HUES6 (cell line): ENCODE results near the gene AKAP13.

Experiments
- H3K27ac ChIP-seq: 2 replicates; pipeline ENCODE4 v1.7.0; 2013; ENCODE audit warnings: low read depth, mild to moderate bottlenecking, low read length, inconsistent platforms
- H3K27me3 ChIP-seq: 2 replicates; pipeline ENCODE4 v1.6.1; 2013; ENCODE audit warnings: low read length; ENCODE audit not compliant: control insufficient read depth, insufficient read depth
- H3K36me3 ChIP-seq: 2 replicates; pipeline ENCODE4 v1.6.1; 2013; ENCODE audit warnings: low read length; ENCODE audit not compliant: control insufficient read depth, insufficient read depth
- H3K4me1 ChIP-seq: 2 replicates; pipeline ENCODE4 v1.6.1; 2013; ENCODE audit warnings: low read length; ENCODE audit not compliant: control insufficient read depth, insufficient read depth
- H3K4me3 ChIP-seq: 2 replicates; pipeline ENCODE4 v1.5.1; 2013; ENCODE audit warnings: low read depth, low read length
- H3K9ac ChIP-seq: one replicate; pipeline ENCODE4 v1.6.1; 2013; ENCODE audit warnings: mild to moderate bottlenecking, low read length
- H3K9me3 ChIP-seq: 2 replicates; pipeline ENCODE4 v1.6.1; 2013; ENCODE audit warnings: low read depth, low read length; ENCODE audit not compliant: control insufficient read depth, insufficient read depth

The AKAP13 gene

DNA sequence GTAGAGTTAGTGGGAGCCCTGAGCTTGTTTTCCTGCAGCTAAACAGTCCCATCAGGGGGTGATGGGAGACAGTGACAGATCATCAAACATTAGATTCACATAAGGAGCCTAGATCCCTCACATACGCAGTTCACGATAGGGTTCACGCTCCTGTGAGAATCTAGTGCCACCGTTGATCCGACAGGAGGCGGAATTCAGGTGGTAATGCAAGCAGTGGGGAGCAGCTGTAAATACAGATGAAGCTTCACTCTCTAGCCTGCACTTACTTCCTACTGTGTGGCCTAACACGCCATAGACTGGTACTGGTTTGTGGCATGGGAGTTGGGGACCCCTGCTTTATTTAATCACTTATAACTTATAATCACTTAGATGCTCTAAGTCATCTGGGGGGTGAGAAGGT is 179.1 kb downstream of the AKAP13 start:
- Histone ChIP-seq H3K36me3 (peaks cover 4% of the 10 kb centered on the region; the same call in 1 of the 2 replicates), H3K4me3 (no peak overlapping the region), H3K9me3 (no peaks in the 10 kb centered on the region), H3K27ac (no peak overlapping the region), H3K4me1 (peaks cover 11% of the 10 kb centered on the region; the same call in 1 of the 2 replicates), H3K27me3 (no peaks in the 10 kb centered on the region), H3K9ac (no peak overlapping the region)

DNA sequence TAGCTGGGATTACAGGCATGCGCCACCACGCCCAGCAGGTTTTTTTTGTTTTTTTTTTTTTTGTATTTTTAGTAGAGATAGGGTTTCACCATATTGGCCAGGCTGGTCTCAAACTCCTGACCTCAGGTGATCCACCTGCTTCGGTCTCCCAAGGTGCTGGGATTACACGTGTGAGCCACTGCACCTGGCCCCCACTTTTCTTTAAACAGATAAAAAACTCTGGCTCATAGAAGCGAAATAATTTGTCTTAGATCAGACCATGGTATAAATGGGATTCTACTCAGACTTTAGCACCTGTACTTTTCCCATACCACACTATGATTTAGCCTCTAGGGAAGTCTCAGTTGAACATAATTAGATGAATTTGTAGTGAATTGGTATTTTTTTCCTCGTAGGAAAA is 182.4 kb downstream of the AKAP13 start:
- peaks cover 4% of the 10 kb centered on the region; the same call in 1 of the 2 replicates for H3K4me1 ChIP-seq
- no peaks in the 10 kb centered on the region for H3K36me3 ChIP-seq
- no peaks in the 10 kb centered on the region for H3K27me3 ChIP-seq
- no peak overlapping the region for H3K27ac ChIP-seq
- no peaks in the 10 kb centered on the region for H3K9me3 ChIP-seq
- H3K9ac ChIP-seq, result no peak overlapping the region
- no peak overlapping the region for H3K4me3 ChIP-seq

DNA sequence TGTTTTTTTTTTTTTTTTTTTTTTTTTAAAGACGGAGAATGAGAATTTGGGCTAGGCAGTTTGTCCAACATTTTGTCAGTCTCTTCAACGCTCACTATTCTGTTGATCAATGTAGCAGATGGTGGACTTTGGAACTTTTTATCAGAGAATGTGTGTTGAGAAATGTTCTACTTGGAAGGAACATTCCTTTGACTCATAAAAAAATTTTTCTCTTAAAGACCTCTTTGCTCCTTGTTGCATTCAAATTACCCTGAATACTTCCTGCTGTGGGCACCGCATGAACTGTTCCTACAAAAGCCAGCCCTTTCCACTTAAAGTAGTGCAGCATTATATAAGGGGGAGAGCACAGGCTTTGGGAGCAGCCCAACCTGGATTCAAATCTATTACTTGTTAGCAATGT is 182.9 kb downstream of the AKAP13 start:
- Histone ChIP-seq H3K36me3 (no peaks in the 10 kb centered on the region), H3K4me1 (peaks cover 4% of the 10 kb centered on the region; the same call in 1 of the 2 replicates), H3K4me3 (no peak overlapping the region), H3K27ac (no peak overlapping the region), H3K9ac (no peak overlapping the region), H3K27me3 (no peaks in the 10 kb centered on the region), H3K9me3 (no peaks in the 10 kb centered on the region)

DNA sequence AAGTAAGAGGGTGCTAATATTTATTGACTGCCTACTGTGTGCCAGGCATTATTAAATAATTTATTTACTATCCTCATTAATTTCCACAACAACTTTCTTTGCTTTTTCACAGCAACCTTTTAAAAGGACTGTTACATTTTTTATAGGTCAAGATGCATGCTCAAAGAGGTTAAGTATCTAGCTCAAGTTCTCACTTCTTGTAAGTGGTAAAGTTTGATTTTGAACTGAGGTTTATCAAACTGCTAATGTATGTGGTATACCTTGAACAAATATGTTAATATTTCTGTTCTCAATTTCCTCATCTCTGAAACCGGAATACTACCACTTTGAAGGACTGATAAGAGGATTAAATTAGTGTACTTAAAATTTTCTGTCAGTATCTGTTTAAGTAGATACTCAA is 183.3 kb downstream of the AKAP13 start:
- Histone ChIP-seq H3K27me3 (no peaks in the 10 kb centered on the region), H3K4me1 (peaks cover 4% of the 10 kb centered on the region; the same call in 1 of the 2 replicates), H3K27ac (no peak overlapping the region), H3K36me3 (no peaks in the 10 kb centered on the region), H3K9ac (no peak overlapping the region), H3K9me3 (no peaks in the 10 kb centered on the region), H3K4me3 (no peak overlapping the region)

DNA sequence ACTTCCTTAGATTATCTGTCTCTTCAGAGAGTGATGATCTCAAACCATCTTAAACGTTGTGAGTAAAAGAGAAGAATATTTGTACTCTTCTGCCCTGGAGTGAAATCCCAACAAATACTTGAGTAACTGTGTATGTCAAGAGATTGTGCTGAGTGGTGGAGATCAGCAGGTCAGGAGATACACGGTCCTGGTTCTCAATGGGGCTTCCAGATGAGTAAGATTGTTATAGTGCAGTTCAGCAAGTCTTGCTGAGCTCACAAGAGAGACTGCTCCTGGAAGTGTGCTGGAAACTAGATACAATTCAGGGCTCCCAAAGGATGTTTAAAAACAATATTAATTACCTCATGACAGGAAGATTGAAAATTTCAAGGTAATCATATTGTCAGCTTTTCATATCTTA is 184.3 kb downstream of the AKAP13 start:
- no peaks in the 10 kb centered on the region for H3K9me3 ChIP-seq
- H3K27me3 ChIP-seq, result no peaks in the 10 kb centered on the region
- H3K9ac ChIP-seq, result no peak overlapping the region
- H3K36me3 ChIP-seq, result no peaks in the 10 kb centered on the region
- no peak overlapping the region for H3K4me3 ChIP-seq
- peaks cover 4% of the 10 kb centered on the region; the same call in 1 of the 2 replicates for H3K4me1 ChIP-seq
- H3K27ac ChIP-seq, result no peak overlapping the region

DNA sequence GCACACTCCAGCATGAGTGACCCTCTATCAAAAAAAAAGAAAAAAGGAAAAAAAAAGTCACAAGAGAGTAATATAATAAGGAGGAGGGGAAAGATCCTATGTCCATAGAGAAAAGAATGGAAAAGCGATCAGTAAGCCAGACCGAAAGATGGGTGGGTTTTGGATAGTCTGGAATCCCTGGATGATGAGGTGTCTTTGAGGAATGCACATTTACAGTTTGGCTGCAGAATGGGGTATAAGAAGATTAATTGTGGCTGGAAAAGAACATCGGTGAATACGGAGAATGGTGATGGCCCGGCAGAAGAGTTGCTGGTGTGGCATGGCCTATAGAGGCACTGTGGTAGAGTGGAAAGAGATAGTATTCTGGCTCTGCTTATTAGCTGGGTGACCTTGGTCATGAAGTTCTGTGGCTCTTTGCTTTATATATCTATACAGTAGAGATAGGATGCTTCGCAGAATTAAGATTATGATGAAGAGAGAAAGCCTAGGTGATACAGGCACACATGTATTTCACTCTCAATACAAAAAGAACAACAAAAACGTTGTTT is 187.9 kb downstream of the AKAP13 start:
- H3K9ac ChIP-seq, result no peak overlapping the region
- no peak overlapping the region for H3K27ac ChIP-seq
- H3K36me3 ChIP-seq, result no peaks in the 10 kb centered on the region
- H3K27me3 ChIP-seq, result no peaks in the 10 kb centered on the region
- H3K4me3 ChIP-seq, result no peak overlapping the region
- no peaks in the 10 kb centered on the region for H3K9me3 ChIP-seq
- 0 out of 2 replicates have a peak, but pooled peaks cover under 1% of the 10 kb centered on the region for H3K4me1 ChIP-seq

DNA sequence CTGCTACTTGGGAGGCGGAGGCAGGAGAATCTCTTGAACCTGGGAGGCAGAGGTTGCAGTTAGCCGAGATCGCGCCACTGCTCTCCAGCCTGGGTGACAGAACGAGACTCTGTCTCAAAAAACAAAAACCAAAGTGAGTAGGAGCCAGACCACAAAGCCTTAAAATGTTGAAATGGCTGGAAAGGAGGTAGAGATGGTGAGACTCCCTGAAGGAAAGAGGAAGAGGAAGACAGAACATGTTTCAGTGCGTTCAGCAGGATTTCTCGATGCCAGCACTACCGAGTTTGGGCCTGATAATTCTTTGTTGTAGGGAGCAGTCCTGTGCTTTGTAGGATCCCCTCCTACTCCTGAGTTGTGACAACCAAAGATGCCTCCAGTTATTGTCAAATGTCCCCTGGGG is 189.9 kb downstream of the AKAP13 start:
- no peaks in the 10 kb centered on the region for H3K36me3 ChIP-seq
- H3K4me3 ChIP-seq, result no peak overlapping the region
- H3K9ac ChIP-seq, result no peak overlapping the region
- no peak overlapping the region for H3K27ac ChIP-seq
- H3K27me3 ChIP-seq, result no peaks in the 10 kb centered on the region
- H3K4me1 ChIP-seq, result no peaks in the 10 kb centered on the region
- no peaks in the 10 kb centered on the region for H3K9me3 ChIP-seq

DNA sequence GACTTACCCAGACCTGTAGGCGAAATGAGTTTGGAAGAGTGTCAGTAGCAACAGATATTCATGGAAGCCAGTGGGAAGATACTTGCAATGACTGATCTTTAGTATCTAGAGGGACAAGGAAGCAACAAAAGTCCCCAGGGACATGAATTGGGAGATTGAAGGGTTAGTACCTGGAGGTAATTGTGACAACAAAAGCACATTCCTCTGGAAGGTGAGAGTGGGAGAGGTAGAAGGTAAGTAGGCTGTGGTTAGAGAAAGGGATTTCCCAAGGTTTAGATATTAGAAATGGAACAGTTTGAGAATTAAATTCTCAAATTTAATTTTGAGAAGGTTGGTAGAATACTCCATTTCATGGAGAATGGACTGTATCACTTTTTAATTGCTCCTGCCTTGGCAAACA is 191.4 kb downstream of the AKAP13 start:
- Histone ChIP-seq H3K27me3 (no peaks in the 10 kb centered on the region), H3K4me1 (no peaks in the 10 kb centered on the region), H3K36me3 (peaks cover 2% of the 10 kb centered on the region; the same call in 1 of the 2 replicates), H3K9ac (no peak overlapping the region), H3K27ac (no peak overlapping the region), H3K4me3 (no peak overlapping the region), H3K9me3 (no peaks in the 10 kb centered on the region)

DNA sequence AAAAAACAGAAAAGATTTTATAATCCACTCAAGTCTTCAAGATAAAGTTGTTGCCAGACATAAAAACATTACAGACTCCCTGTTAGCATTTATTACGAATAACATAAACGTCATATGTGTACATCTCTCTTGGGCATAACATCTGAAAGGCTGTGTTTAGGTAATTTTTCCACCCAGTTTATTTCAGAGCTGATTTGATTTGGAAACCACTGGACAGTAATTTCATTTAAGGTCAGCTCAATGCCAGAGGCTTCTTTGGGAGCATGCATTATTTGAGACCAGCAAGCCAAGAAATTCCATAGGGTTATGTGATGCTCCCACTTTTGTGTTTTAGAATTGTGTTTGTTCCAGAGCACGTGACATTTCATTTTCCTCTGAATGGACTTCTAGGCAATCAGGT is 196.0 kb downstream of the AKAP13 start:
- no peak overlapping the region for H3K4me3 ChIP-seq
- H3K9me3 ChIP-seq, result no peaks in the 10 kb centered on the region
- H3K9ac ChIP-seq, result no peak overlapping the region
- peaks cover 33% of the 10 kb centered on the region for H3K36me3 ChIP-seq
- H3K4me1 ChIP-seq, result no peaks in the 10 kb centered on the region
- H3K27ac ChIP-seq, result no peak overlapping the region
- no peaks in the 10 kb centered on the region for H3K27me3 ChIP-seq

DNA sequence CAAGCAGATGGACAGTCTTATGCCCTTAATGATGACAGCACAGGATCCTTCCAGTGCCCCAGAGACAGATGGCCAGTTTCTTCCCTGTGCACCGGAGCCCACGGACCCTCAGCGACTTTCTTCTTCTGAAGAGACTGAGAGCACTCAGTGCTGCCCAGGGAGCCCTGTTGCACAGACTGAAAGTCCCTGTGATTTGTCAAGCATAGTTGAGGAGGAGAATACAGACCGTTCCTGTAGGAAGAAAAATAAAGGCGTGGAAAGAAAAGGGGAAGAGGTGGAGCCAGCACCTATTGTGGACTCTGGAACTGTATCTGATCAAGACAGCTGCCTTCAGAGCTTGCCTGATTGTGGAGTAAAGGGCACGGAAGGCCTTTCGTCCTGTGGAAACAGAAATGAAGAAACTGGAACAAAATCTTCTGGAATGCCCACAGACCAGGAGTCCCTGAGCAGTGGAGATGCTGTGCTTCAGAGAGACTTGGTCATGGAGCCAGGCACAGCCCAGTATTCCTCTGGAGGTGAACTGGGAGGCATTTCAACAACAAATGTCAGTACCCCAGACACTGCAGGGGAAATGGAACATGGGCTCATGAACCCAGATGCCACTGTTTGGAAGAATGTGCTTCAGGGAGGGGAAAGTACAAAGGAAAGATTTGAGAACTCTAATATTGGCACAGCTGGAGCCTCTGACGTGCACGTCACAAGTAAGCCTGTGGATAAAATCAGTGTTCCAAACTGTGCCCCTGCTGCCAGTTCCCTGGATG is 198.7 kb downstream of the AKAP13 start:
- no peak overlapping the region for H3K27ac ChIP-seq
- no peak overlapping the region for H3K4me3 ChIP-seq
- peaks cover 45% of the 10 kb centered on the region for H3K36me3 ChIP-seq

DNA sequence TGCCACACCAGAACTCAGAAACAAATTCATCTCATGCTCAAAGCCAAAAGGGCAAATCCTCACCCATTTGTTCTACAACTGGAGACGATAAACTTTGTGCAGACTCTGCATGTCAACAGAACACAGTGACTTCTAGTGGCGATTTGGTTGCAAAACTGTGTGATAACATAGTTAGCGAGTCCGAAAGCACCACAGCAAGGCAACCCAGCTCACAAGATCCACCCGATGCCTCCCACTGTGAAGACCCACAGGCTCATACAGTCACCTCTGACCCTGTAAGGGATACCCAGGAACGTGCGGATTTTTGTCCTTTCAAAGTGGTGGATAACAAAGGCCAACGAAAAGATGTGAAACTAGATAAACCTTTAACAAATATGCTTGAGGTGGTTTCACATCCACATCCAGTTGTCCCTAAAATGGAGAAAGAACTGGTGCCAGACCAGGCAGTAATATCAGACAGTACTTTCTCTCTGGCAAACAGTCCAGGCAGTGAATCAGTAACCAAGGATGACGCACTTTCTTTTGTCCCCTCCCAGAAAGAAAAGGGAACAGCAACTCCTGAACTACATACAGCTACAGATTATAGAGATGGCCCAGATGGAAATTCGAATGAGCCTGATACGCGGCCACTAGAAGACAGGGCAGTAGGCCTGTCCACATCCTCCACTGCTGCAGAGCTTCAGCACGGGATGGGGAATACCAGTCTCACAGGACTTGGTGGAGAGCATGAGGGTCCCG is 199.7 kb downstream of the AKAP13 start:
- no peak overlapping the region for H3K4me3 ChIP-seq
- no peaks in the 10 kb centered on the region for H3K27me3 ChIP-seq
- H3K36me3 ChIP-seq, result peaks cover 45% of the 10 kb centered on the region
- H3K9ac ChIP-seq, result no peak overlapping the region
- H3K9me3 ChIP-seq, result no peaks in the 10 kb centered on the region
- H3K4me1 ChIP-seq, result no peaks in the 10 kb centered on the region
- no peak overlapping the region for H3K27ac ChIP-seq

More for the DNA sequence above, 198.7 kb downstream of the AKAP13 start:
- no peaks in the 10 kb centered on the region for H3K9me3 ChIP-seq
- H3K9ac ChIP-seq, result no peak overlapping the region
- no peaks in the 10 kb centered on the region for H3K4me1 ChIP-seq
- no peaks in the 10 kb centered on the region for H3K27me3 ChIP-seq
